PC-9 (cell line): ENCODE data around the gene APCDD1L.

ENCODE experiments used
- CTCF ChIP-seq: fragments of 200-600 bp; sonication (generic); conservative IDR thresholded peaks from 2 replicates; pipeline ENCODE4 v1.6.1; 2017; ENCODE audit warnings: mixed run types, antibody characterized with exemption, mild to moderate bottlenecking, moderate library complexity
- EZH2 ChIP-seq: fragments of 200-600 bp; sonication (generic); IDR thresholded peaks from 2 replicates; pipeline ENCODE4 v1.8.0; 2017; ENCODE audit warnings: antibody characterized with exemption, low read depth

- TF ChIP-seq EZH2: no peak
- TF ChIP-seq CTCF: no peak
Measured at GRCh38 chr20:58524814-58525213, 9.6 kb upstream of the APCDD1L start.
